WERI-Rb-1 (cell line): ENCODE data around the gene NDRG3.

ENCODE experiments used
- DNase-seq: peaks from one replicate; pipeline ENCODE4 v3.0.0-alpha.2; 2020
- H3K27ac ChIP-seq: fragments of 250-450 bp; sonication (Bioruptor Pico); 2 replicates; pipeline ENCODE4 v1.5.1; 2020; ENCODE audit warnings: mild to moderate bottlenecking, moderate library complexity
- H3K27me3 ChIP-seq: fragments of 250-450 bp; sonication (Bioruptor Pico); 2 replicates; pipeline ENCODE4 v1.5.1; 2021; ENCODE audit warnings: mild to moderate bottlenecking, low read depth, moderate library complexity; ENCODE audit not compliant: insufficient read depth, severe bottlenecking
- H3K36me3 ChIP-seq: fragments of 250-450 bp; sonication (Bioruptor Pico); 2 replicates; pipeline ENCODE4 v1.5.1; 2020; ENCODE audit warnings: mild to moderate bottlenecking, moderate library complexity
- H3K4me3 ChIP-seq: 2 replicates; pipeline ENCODE4 v1.5.1; 2011; ENCODE audit warnings: low read depth, mild to moderate bottlenecking, control low read depth, low read length
- H3K9me3 ChIP-seq: fragments of 250-450 bp; sonication (Bioruptor Pico); 2 replicates; pipeline ENCODE4 v1.5.1; 2021; ENCODE audit warnings: mild to moderate bottlenecking, moderate library complexity; ENCODE audit not compliant: severe bottlenecking
- CTCF ChIP-seq: IDR thresholded peaks from 2 replicates; pipeline ENCODE4 v1.5.1; 2011; ENCODE audit warnings: low read depth, mild to moderate bottlenecking, control low read depth, inconsistent platforms, low read length

Gene NDRG3

GRCh38 chr20:36778831-36779655, 33.2 kb upstream of the NDRG3 start:
- no peak for TF ChIP-seq CTCF

GRCh38 chr20:36777576-36777975, 31.7 kb upstream of the NDRG3 start:
- Histone ChIP-seq H3K9me3 (no peaks in the 10 kb centered on the region), H3K4me3 (no peak overlapping the region), H3K36me3 (no peaks in the 10 kb centered on the region), H3K27ac (no peak overlapping the region), H3K27me3 (no peaks in the 10 kb centered on the region)
- DNase-seq: no peak
- TF ChIP-seq CTCF: no peak

More at GRCh38 chr20:36778831-36779655, 33.2 kb upstream of the NDRG3 start:
- no peak for DNase-seq
- H3K4me3 ChIP-seq: no peak overlapping the region
- H3K9me3 ChIP-seq: no peaks in the 10 kb centered on the region
- H3K36me3 ChIP-seq: peaks cover 7% of the 10 kb centered on the region
- H3K27me3 ChIP-seq: no peaks in the 10 kb centered on the region
- no peak overlapping the region for H3K27ac ChIP-seq

GRCh38 chr20:36777167-36777566, 31.3 kb upstream of the NDRG3 start:
- Histone ChIP-seq H3K36me3 (no peaks in the 10 kb centered on the region), H3K9me3 (no peaks in the 10 kb centered on the region), H3K27ac (no peak overlapping the region), H3K4me3 (no peak overlapping the region), H3K27me3 (no peaks in the 10 kb centered on the region)
- no peak for TF ChIP-seq CTCF
- no peak for DNase-seq

- H3K27ac ChIP-seq: no peak overlapping the region
- no peak for TF ChIP-seq CTCF
- H3K36me3 ChIP-seq: peaks cover 6% of the 10 kb centered on the region
- H3K4me3 ChIP-seq: no peak overlapping the region
- DNase-seq: no peak
- no peaks in the 10 kb centered on the region for H3K9me3 ChIP-seq
- H3K27me3 ChIP-seq: no peaks in the 10 kb centered on the region
Measured at GRCh38 chr20:36775826-36776225, 29.9 kb upstream of the NDRG3 start.

DNA sequence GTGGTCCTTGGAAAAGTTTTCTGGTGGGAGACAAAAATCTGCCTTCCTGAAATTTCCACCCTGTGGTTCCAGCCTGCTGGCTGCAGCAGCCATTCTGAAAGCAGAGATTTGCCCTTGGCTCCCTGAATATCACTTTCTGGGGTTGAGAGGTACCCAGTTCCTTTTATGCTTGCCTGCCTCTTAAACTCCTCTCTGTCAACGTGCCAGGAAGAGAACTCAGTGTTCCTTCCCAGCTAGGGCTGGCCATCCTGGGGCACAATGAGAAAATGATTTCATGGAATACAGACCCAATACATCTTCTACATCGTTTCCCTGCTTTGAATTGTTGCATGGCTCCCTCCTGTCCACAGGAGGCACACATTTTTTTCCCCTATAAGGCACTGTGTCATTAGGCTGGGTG, 29.3 kb upstream of the NDRG3 start:
- Histone ChIP-seq H3K9me3 (no peaks in the 10 kb centered on the region), H3K4me3 (no peak overlapping the region), H3K36me3 (peaks cover 13% of the 10 kb centered on the region), H3K27ac (peak overlapping the region; percentile 93), H3K27me3 (no peaks in the 10 kb centered on the region)
- no peak for TF ChIP-seq CTCF
- no peak for DNase-seq
